HPDE6-E6E7 (cell line): ENCODE results near the gene SLC35E4.
"Not testable (repeated sequence)": the region's sequence is repeated elsewhere in the genome, so short reads cannot be mapped to it uniquely, and the experiment has no call there.

Experiments
- DNase-seq: peaks from one replicate; pipeline ENCODE4 v3.0.0; 2011; ENCODE audit warnings: missing footprints; ENCODE audit errors: extremely low spot score

The SLC35E4 gene

DNA sequence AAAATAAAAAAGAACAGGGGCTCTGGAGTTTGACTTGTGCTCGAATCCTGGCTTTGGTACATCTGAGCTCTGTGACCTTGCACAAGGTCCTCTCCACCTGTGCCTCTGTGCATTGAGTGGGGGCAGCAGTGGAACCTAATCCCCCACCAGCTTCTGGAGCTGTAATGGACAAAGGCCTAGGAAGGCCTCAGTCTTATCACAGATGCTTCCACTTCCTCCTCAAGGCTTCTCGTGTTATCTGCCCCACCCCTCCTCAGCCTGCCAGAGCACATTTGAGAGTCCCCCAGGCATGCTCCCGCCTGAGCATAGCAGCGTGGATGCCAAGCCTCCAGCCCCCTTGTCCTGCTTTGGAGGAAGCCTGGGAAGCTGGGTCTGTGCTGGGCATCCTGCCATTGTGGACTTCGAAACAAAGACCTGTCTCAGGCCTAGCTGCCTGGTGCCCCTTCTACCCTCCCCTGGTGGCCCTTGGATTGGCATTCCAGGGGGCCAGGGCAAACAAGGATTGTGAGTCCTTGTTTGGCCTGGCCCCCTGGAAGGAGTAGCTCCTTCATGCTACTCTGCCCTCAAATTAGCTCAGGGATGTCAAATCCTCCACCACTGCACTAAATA is 15.0 kb downstream of the SLC35E4 start:
- DNase-seq, result no peak

DNA sequence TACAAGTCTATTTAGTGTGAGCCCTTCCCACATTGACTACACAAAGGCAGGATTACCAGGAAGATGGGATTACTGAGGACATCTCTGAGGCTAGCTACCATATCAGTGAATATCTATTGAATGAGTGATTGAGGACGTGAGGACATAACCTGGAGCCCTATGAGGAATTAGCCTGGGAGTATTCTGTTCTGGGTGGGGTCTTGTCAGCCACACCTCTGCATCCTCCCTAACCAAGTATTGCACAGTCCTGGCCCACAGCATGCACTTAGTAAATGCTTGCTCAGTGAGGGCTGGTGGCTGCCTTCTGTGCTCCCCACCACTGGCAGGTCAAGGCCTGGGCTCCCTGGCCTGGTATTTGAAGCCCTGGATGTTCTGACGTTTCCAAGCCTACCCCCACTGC is 17.3 kb downstream of the SLC35E4 start:
- no peak for DNase-seq

DNA sequence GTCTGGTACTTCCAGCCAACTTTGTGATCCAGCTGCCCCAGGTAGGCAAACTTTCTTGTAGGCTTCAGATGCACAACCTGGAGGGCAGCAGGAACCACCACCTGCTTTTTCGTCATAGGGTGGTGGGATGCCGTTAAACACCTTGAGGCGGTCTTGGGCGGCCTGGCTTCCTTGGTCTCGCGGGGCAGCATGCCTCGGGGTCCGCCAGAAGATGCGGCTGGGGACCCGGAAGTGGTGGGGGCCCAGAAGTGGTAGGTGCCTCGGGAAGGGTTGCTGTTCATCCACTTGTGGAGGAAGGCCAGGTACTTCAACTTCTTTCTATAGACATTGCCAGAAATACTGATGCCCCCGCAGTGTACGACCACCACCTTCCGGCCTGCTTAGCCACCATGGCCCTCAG is 18.8 kb downstream of the SLC35E4 start:
- no peak for DNase-seq

DNA sequence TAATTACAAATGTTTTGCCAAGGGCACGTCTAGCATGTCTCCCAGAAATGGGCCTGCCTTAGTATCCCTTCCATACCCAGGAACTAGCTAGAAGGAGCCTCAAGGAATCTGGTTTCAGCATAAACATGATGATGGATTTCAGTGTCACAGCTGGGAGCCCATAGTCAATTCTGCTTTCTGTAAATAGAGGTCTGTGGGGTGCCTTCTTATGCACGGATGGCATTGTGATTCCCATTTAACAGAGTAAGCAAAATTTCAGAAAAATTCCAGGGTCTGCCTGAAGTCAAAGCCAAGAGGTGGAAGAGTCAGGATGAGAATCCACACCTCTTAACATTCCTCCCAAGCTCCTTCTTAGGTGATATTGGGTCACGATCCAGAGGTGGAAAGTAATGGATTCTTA is 20.0 kb downstream of the SLC35E4 start:
- DNase-seq, result no peak

DNA sequence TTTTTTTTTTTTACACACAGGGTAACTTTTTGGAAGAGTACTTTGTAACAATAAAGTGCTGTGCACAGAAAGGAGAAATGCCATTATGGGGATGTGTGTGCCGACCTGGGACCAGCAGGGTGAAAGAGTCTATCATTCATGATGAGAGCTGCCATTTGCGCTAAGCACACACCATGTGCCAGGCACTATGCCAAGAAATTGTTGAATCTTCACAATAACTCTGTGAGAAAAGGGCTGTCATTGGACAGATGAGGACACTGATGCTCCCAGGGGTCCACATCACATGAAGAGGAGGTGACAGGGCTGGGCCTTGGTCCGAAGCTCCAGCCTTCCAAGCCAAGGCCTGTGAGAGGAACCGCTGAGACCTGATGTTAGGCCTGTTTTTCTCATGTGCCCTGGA is 26.5 kb downstream of the SLC35E4 start:
- no peak for DNase-seq

DNA sequence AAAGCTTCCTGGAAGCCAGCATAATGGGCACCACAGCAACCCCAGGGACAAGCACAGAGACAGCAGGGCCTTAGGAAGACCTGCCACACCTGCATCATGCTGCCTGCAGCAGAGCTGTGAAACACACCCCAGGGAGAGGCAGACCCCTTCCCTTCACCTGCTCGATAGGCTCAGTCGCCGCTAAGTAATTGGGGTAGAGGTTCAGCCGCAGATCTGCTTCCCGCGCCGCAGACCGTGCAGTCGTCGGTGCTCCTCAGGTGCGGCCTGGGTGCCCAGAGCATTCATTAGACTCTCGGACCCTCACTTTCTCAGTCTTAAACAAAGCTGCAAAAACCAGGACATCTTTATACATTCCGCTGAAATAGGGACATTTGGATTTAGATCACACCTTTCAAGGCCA is 29.2 kb downstream of the SLC35E4 start:
- DNase-seq, result no peak

DNA sequence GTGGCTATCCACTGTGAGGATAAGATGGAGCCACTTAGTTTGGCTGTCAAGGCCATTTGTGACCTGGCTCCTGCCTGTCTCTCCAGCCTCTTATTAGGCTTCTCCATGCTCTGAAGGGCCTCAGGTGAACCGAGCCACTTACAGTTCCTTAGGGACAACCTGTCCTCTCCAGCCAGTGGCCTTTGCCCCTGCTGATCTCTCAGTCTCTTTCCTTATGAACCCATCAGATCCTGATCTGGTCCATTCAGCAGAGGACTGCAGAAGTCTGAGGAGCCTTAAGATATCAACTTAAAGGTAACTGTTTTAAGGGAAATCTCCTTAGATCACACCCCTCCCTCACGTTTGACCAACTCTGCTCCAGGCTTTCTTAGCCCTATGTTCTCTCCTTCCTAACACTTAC is 29.7 kb downstream of the SLC35E4 start:
- DNase-seq, result no peak

DNA sequence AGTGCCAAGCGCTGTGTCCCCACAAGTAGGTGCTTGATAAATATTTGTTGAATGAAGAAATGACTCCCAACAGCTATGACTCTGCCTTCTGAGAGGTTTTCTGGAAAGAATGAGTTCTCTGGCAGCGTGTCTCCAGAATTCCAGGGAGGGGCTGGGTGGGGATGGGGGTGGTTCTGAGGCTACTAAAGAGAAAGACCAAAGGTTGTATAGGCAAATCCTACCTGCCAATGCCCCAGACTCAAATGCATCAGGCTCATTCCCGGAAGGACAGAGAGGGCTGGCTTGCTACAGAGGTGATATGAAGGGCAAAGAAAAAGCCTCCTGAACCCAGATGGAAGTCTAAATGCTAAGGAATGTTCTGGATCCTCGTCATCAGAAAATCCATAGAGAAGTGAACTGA is 30.2 kb downstream of the SLC35E4 start:
- DNase-seq, result no peak

DNA sequence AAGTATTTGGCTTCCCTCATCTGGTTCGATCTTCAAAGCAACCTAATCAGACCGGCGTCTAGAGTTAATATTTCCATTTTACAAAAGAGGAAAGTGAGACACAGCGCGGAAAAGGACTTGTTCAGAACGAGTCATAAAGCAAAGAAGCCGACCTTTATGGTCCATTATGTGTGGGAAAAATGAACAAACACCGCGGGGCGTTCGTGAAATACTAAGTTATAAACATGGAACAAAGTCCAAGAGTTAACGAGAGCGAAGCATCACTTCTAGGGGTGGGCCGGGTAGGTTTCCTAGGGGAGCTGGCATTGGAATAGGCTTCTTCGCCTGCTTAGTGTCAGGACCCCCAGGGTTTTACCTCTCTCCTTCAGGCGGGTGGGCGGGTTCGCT is 31.5 kb downstream of the SLC35E4 start:
- DNase-seq, result no peak

DNA sequence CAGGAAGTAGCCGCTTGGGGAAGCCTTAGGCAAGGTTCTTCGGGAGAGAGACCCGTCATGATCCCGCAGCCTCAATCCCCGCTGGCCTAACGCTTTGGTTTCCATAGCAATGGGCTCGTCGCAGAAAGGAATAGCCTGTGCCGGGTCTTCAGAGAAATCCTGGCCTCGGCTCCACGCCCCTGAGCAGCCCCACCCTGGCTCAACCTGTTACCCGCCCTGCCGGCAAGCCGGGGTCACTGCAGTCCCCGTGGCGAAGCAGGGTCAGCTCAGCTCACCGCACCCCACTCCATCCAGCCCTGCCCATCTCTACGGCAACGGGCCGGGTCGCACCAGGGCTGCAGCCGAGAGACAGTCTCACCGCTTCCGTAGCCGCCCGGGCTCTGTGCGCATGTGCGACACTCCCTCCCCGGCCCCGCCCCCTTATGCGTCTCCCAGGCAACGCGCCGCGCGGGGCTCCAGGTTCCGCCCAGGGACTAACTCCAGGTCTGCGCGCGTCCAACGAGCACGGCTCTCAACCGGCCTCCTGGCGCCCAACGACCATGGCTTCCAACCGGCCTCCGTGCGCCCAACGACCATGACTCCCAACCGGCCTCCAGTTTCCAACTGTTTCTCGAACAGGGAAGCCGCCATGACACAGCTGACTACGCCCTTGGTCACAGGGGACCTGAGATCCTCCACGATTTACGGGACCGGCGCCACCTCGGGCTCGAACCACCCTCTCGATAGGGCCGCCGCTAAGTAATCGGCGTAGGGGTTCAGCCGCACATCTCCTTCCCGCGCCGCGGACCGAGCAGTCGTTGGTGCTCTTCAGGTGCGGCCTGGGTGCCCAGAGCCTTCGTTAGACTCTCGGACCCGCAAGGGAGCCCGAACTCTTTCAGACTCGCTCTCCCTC is 32.2 kb downstream of the SLC35E4 start, which contains the start of gene DUSP18:
Gene DUSP18, minus strand, starts transcription at position 382 of the 892 bp plus-strand sequence. CDS start 3,872 bp downstream, outside the sequence.
- peak; percentile 93 for DNase-seq

DNA sequence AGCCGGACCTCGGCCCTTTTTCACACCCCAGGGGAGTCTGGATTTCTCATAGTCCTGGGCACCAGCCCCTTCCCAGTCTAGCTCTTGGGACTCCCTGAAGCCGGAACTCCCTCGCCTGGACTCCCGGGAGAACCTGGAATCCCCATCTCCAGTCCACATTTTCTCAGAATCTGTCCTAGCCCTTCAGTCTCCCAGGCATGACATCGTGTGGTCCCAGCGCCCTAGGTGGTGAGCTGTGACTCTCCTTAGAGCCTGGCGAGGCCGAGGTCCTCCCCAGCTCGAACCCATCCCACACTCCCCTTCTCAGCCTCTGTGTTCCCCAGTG is 32.8 kb downstream of the SLC35E4 start:
- no peak for DNase-seq

DNA sequence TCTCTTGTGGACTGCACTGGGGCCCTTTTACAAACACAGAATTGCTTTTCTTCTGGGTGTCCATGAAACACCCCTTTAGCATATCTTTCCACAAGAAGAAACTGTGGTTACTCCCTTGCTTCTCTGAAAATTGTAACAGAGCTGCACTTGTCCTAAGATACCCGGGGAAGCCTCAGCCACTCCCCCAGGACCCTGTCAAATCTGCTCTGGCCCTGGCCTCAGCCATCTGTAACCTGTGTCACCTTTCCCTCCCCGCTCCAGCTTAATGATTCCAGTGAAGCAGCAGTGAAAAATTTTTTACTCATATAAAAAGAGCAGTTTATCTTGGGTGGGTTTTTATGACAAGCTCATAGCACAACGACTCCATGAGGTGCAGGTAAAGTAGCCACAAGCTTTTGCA is 35.5 kb downstream of the SLC35E4 start:
- no peak for DNase-seq

DNA sequence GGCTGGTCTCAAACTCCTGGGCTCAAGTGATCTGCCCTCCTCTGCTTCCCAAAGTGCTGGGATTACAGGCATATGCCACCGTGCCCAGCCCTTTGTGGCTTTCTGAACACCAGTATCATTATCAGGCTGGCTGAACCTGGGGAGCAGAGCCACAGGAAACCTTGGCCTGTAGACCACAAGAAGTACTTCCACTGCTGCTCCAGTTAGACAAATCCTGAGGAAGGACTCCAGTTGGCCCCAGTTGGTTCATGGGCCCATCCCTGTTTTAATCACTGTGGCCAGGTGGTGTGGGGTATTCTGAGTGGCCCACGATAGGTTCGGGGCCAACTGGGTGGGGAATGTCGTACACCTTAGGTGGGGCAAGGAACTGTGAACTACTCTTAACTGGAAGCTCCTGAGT is 37.6 kb downstream of the SLC35E4 start:
- DNase-seq, result no peak

DNA sequence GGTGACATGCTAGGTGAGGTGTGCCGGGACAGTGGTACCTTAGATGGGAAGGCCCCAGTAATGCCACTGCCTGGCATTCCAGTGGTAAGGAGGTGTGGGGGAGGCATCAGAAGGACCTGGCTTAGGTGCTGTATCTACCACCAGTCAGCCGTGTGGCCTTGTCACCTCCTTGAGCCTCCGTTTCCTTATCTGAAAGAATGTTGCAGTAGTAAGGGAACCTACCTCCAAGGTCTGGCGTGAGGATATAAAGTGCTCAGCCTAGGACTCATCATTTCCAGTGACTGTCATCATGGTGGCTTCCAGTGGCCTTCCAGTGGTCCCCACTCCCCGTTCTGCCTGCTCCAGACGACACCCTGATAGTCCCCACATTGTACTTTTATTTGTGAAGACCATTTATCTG is 38.9 kb downstream of the SLC35E4 start:
- no peak for DNase-seq

DNA sequence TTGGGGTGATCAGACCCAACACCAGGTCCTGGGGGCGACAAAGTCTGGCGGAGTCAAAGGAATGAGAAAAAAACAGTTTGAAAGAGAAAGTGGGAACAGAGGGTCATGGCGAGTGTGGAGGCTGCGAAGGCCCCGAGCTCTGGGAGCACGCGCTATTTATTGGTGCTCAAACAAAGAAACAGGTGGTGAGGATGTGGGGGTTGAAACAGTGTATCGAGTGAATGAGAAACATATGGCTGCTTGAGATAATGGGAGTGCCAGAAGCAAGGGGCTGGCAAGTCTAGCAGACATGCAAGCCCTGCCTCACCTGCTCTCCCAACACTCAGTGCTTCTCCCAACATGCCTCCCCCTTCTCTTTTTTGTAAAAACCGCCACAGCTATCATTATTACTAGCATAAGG is 39.9 kb downstream of the SLC35E4 start:
- DNase-seq, result no peak

DNA sequence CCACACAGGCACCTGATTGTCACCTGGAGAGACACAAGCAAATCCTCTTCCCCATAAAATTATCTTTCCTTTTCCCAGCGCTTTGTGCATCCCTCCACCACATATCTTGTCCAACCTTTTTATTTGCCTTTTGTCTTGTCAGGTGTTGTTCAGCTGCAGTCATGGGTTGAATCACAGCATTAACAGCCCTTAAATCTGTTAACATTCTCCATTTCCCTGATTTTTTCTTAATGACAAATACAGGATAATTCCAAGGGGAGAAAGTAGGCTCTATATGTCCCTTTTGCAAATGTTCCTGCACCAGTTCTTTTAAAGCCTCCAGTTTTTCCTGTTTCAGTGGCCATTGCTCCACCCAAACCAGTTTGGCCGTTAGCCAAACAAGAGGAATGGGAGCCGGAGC is 41.0 kb downstream of the SLC35E4 start:
- not testable (repeated sequence) for DNase-seq

DNA sequence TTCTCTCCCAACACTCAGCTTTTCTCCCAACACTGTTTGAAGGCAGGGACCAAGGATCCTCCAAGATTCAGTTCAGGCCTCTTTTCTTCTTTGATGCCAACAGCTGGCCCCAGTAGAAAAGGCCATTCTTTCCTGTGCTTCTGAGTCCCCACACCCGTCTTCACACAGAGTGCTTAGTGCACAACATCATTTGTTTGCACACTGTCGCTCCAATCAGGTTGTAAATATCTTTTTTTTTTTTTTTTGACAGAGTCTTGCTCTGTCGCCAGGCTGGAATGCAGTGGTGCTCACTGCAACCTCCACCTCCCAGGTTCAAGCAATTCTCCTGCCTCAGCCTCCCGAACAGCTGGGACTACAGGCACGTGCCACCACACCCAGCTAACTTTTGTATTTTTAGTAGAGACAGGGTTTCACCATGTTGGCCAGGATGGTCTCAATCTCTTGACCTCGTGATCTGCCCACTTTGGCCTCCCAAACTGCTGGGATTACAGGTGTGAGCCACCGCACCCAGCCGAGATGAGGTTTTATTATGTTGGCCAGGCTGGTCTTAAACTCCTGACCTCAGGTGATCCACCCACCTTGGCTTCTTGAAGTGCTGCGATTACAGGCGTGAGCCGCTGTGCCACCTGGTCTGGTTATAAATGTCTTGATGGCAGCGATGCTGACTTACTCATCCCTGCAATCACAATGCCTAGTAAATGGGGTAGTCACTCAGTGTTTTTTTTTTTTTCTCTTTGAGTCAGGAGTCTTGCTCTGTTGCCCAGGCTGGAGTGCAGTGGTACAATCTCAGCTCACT is 44.5 kb downstream of the SLC35E4 start:
- not testable (repeated sequence) for DNase-seq

DNA sequence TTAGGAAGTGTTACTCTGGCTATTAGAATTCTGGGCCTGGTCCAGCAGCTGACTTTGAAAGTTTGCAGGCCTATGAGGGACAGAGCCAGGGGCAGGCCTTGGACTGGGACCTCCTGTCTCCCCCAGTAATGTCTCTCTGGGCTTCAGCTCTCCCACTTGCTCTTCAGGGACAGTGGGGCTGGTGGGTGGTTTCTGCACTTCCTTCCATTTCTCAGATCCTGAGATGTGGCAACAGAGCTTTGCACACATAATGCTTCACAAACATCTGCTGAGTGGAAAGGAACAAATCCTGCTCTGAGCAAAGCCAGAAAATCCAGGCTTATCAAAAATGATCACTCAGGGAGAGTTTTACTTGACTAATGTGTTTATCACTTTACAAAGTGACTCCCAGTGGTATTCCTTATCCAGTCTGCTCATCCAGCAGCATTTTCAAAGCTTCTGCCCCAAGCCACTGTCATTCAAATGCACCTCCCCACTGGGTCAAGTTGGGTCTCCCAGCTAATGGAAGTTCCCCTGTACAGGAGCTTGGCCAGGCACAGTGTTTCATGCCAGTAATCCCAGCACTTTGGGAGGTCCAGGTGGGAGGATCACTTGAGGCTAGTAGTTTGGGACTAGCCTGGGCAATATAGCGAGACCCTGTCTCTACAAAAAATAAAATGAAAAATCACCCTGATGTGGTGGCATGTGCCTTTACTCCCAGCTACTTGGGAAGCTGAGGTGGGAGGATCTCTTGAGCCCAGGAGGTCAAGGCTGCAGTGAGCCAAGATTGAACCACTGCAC is 45.6 kb downstream of the SLC35E4 start:
- DNase-seq, result no peak

DNA sequence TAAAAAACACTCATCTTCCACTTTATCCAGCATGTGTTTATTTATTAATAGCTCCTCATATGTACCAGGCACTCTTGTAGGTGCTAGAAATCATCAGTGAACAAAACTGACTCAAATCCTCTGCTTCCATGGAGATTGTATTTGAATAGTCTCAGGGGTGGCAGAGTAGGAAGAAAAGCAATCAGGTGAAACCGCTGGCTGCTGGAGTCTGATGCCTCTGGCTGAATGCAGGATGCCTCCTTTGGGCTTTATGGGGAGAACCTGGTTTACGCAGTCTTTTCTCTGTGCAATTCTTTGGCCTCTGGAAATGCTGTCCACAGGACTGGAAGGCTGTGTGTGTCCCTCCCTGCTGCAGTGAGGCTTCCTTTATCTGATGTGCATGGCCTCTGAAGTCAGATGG is 46.2 kb downstream of the SLC35E4 start:
- DNase-seq, result no peak

DNA sequence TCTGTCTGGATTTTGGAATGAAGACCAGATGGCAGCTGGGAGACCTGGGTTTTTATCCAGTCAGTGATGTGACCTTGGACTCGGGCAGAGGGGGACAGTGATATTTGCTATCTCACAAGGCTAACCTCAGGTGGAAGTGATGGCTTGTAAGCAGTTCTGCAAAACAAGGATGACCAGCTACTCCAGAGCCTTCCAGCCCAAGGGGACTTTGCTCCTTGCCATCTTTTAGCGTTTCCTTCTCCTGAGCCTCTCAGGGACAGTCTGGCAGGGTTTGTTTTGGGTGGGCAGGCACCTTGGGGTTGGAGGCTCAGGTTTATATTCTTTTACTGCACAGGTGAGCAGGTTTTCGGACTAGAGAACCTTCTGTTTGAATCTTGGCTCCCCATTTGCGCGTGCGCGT is 49.6 kb downstream of the SLC35E4 start:
- DNase-seq, result no peak

DNA sequence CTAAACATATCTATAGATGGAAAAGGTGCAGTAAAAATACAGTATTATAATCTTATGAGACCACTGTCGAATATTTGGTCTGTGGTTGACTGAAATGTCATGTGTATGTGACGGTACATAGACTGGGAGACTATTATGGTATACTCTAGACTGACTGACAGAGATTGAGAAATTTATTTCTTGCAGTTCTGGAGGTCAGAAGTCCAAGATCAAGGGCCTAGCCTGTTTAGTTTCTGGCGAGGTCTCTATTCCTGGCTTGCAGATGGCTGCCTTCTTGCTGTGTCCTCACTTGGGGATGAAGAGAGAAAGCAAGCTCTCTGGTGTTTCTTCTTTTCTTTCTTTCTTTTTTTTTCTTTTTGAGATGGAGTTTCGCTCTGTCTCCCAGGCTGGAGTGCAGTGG is 51.8 kb downstream of the SLC35E4 start:
- DNase-seq, result no peak

DNA sequence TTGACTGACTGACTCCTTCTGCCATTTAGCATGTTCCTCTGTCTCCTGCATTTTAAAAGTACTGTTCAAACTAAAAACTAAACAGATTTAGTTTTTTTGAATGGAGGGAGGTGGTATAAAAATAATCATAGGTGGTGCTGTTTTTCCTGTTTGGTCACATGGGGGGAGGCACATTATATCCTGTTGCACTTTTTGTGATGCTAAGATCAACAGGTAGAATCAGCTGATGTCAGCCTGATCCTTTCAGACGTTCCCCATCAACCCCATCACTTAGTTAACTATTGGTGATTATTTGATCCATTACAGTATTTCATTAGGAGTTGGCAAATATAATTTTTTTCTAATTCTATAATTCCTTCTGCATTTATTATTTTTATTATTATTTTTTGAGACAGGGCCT is 54.0 kb downstream of the SLC35E4 start:
- DNase-seq, result no peak
